Dermis blood vessel endothelial cell (primary cell): ENCODE measurements around the gene SOWAHC. TPM values are rescaled to one million over a fixed set of nuclear protein-coding genes. Genes with fewer than 3 reads are reported as not detected.
"Not testable (repeated sequence)": the region's sequence is repeated elsewhere in the genome, so short reads cannot be mapped to it uniquely, and the experiment has no call there.

Experiments
- DNase-seq: peaks from one replicate; pipeline ENCODE4 v3.0.0; 2010
- total RNA-seq: library from RNA; depleted of rRNA; stranded (reverse); fragments of >200 nt; gene quantifications from 2 replicates; pipeline ENCODE4 v1.2.3, GENCODE V29; 2014

SOWAHC gene
- total RNA-seq, 1 donor from 2014 or later = 14.3 TPM

DNA sequence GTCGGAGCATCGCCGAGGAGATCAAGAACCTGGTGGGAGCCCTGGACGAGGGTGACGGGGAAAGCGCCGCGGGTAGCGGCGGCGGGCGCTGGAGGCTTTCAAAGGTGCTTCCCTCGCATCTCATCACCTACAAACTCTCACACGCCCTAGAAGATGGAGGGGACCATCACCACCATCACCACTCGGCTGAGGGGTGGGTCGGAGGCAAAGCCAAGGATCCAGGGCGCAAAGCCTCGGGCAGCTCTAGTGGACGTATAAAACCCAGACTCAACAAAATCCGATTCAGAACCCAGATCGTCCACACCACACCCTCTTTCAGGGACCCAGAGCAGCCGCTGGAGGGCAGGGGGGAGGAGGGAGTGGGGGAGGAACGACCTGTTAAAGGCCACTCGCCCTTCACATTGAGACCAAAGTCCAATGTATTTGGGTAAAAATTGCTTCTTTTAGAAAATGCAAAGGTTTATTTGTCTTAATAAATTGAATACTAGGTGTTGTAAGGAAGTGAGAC, 1.5 kb downstream of the SOWAHC start:
- DNase-seq = no peak

DNA sequence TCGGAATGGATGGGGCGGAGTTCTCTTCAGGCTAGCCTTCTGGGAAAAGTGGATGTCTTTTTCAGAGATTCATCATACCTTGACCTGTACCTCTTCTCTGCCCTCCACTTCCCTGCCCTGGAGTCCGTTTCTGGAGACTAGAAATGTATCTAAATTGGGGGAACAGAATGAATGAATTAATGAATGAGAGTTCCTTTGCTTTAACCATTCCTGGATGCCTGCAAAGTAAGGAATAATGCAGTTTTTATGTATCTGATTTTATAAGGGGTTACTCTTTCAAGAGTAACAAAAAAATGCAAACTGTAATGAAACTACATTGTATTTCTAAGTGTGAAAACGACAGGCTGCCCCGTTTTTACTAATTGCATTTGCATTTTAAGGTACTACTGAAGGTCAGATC, 2.0 kb downstream of the SOWAHC start:
- DNase-seq = no peak

- DNase-seq = no peak
These were observed 5.0 kb downstream of the SOWAHC start for GRCh38 chr2:109619032-109619615.

GRCh38 chr2:109623297-109623696, 9.1 kb downstream of the SOWAHC start:
- no peak for DNase-seq

- DNase-seq = no peak
These were observed 9.8 kb downstream of the SOWAHC start for GRCh38 chr2:109623923-109624322.

GRCh38 chr2:109624339-109624738, 10.2 kb downstream of the SOWAHC start:
- no peak for DNase-seq

- DNase-seq = not testable (repeated sequence)
These were observed 14.2 kb downstream of the SOWAHC start for GRCh38 chr2:109628321-109628720.

DNA sequence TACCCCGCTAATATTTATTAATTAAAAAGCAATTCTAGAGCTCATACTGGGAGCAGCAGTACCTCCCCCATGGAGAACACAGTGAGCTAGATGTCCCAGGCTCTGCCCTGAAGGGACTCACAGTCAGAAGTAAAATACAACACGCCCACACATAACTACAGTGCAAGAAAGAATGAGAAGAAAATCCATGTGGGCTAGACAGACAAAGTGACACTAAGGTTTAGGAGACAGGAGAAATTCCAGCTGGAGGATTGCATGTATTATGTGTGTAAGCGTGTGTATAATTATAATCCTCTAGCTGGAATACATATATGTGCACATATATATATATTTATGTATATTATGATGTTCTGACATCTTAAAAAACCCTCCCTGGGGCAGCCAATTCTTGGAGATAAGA, 15.7 kb downstream of the SOWAHC start:
- DNase-seq = no peak

- DNase-seq = no peak
These were observed 16.6 kb downstream of the SOWAHC start for GRCh38 chr2:109630441-109631430.

DNA sequence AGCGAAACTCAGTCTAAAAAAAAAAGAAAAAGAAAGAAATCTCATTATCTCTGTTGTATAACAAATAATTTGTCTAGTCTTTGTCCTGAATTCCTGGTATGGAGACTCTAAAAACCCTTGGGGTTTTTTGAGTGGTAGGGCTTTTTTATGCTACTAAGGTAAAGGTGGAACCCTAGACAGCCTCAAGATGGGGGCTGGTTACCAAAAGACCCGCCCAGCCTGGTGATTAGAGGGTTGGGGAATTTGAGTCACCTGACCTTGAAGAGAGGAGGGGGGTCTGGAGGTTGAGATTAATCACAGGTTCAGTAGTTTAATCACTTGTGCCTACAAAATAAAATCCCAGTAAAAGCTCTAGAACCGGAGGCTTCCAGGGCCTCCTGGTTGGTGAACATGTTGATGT, 17.6 kb downstream of the SOWAHC start:
- DNase-seq = no peak

DNA sequence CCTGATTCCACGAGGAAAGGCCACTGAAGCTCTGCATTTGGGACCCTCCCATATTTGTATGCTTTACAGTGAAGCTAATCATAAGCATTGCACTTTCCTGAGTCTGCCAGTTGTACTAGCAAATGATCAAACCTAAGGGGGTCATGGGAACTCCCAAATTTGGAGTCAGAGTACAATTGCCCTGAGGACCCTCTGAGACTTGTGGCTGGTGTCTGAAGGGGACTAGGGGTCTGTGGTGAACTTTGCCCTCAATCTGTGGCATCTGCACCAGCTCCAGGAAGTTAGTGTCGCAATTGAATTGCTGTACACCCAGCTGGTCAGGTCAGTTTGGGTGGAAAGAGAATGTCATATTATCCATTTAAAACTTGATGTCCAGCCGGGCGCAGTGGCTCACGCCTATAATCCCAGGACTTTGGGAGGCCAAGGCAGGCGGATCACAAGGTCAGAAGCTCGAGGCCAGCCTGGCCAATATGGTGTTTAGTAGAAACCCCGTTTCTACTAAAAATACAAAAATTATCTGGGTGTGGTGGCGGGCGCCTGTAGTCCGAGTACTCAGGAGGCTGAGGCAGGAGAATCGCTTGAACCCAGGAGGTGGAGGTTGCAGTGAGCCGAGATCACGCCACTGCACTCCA, 18.1 kb downstream of the SOWAHC start:
- no peak for DNase-seq

- DNase-seq = no peak
These were observed 19.3 kb downstream of the SOWAHC start for GRCh38 chr2:109633284-109633961.

DNA sequence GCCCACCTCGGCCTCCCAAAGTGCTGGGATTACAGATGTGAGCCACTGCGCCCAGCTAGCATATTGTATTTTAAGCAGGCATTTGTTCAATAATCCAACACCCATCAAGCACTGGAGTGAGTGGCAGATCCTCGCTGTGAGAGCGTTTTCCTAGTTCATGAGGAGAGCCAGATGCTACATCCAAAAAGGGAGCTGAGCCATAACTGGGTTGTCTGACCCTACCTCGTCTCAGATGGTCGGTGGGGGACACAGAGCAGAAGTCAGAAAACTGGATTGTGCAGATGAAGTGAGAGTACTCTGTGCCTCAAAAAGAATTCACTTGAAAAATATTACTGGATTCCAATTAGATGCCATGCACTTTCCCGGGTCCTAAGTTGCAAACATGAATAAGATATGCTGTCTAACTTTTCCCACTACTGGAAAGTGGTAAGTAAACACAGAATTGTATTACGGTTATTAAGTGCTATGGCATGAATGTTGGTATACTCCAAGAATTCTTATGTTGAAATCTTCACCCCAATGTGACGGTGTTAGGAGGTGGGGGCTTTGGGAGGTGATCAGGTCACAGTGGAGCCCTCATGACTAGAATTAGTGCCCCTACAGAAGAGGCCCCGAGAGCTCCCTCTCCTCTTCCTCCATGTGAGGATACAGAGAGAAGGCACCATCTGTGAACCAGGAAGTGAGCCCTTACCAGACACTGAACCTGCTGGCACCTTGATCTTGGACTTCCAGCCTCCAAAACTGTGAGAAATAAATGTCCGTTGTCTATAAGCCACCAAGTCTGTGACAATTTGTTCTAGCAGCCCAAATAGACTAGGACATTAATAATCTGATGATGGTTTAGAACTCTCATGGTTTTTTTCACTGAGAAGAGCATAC, 21.5 kb downstream of the SOWAHC start:
- DNase-seq = no peak

GRCh38 chr2:109636317-109636716, 22.2 kb downstream of the SOWAHC start:
- no peak for DNase-seq

GRCh38 chr2:109637749-109638570, 23.8 kb downstream of the SOWAHC start:
- peak; percentile 20 for DNase-seq

DNA sequence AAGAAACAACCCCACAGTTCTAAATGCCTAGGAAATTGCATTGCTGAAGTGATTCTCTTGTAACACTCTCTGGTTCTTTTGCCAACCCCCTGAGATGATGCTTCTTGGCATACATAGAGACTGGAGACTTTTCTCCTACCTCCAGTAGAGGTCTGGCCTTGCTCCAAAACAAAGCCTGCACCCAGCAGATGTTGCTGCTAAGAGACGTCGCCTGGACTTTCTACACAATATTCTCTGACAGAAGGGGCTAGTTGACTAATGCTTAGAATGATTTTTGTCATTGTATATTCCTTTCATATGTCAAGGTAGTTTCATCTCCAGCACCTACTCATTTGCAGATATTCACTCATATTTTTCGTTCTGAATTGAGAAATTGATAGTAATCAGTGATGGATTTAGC, 24.6 kb downstream of the SOWAHC start:
- no peak for DNase-seq

GRCh38 chr2:109640000-109640399, 25.8 kb downstream of the SOWAHC start:
- not testable (repeated sequence) for DNase-seq

GRCh38 chr2:109644571-109645275, 30.6 kb downstream of the SOWAHC start:
- no peak for DNase-seq

- DNase-seq = no peak
These were observed 31.4 kb downstream of the SOWAHC start for GRCh38 chr2:109645412-109646184.
